SJSA1 (cell line): ENCODE measurements around the gene C10orf62. TPM values are rescaled to one million over a fixed set of nuclear protein-coding genes. Genes with fewer than 3 reads are reported as not detected.
"Not testable (repeated sequence)": the region's sequence is repeated elsewhere in the genome, so short reads cannot be mapped to it uniquely, and the experiment has no call there.

ENCODE experiments used
- DNase-seq, 2 experiments: peaks; one replicate each; pipeline ENCODE4 v3.0.0-alpha.2; 2015 to 2020; ENCODE audit warnings: low spot score in 2 of 2, low read depth in 1 of 2
- H3K27ac ChIP-seq: fragments of 250-450 bp; sonication (Bioruptor Pico); 2 replicates; pipeline ENCODE4 v1.5.1; 2020; ENCODE audit warnings: mild to moderate bottlenecking, moderate library complexity
- H3K27me3 ChIP-seq: fragments of 250-450 bp; sonication (Bioruptor Pico); replicated peaks from 2 replicates; pipeline ENCODE4 v1.5.1; 2020; ENCODE audit warnings: mild to moderate bottlenecking, moderate library complexity
- H3K36me3 ChIP-seq: fragments of 250-450 bp; sonication (Bioruptor Pico); 2 replicates; pipeline ENCODE4 v1.5.1; 2020; ENCODE audit warnings: mild to moderate bottlenecking
- H3K4me1 ChIP-seq: fragments of 250-450 bp; sonication (Bioruptor Pico); replicated peaks from 2 replicates; pipeline ENCODE4 v1.6.1; 2021; ENCODE audit warnings: mild to moderate bottlenecking
- H3K4me3 ChIP-seq: fragments of 250-450 bp; sonication (Bioruptor Pico); 2 replicates; pipeline ENCODE4 v1.5.1; 2020; ENCODE audit warnings: mild to moderate bottlenecking
- H3K9me3 ChIP-seq: fragments of 250-450 bp; sonication (Bioruptor Pico); replicated peaks from 2 replicates; pipeline ENCODE4 v1.5.1; 2020; ENCODE audit warnings: mild to moderate bottlenecking
- total RNA-seq: library from RNA; depleted of rRNA; stranded (reverse); fragments of >200 nt; shearing (Covaris generic); gene quantifications from 2 replicates; pipeline ENCODE4 v1.2.3, GENCODE V29; 2014

The C10orf62 gene
- total RNA-seq, 1 experiment from 2014 or later = not detected

DNA sequence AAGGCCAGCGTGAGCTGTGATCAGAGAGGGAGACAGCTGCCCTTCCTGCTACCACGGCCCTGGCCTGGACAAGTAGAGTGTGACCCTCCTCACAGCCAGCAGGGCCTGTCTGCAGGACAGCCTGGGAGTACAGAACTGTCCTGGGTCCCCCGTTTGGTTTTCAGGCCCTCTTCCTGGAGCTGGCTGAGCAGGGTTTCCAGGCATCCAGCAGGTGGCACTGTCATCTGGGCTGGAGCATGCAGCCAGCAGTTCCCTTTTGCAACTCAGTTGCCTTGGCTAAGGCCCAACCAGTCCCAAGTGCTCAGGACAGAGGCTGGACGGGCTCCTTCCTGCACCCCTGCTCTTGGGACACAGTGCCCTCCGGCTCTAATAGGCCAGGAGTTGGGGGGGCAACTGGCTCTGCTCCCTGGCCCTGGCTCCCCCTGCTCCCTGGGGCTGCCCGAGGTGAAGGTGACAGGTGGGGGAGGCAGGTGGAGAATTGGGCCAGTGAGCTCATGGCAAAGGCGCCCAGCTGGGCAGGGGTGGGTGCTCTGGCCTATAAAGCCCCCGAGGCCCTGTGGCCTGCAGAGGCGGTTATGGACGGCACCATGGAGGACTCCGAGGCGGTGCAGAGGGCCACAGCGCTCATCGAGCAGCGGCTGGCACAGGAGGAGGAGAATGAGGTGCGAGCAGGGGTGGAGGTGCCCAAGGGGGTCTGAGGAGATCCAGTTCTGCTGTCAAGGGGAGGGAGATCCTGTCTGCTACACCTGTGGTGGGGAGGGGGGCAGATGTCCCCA is 17.1 kb upstream of the C10orf62 start, which contains the start of gene ANKRD2:
Gene ANKRD2 (plus strand): TSS at position 566 of the 776 bp plus-strand sequence. CDS start 10 bp downstream, at position 576.
- Histone ChIP-seq H3K4me3 (no peak within 1 kb of the TSS), H3K9me3 (no peaks in the 10 kb centered on the region), H3K27me3 (no peaks in the 10 kb centered on the region), H3K27ac (no peak within 1 kb of the TSS), H3K4me1 (peaks cover 25% of the 10 kb centered on the region), H3K36me3 (peaks cover 4% of the 10 kb centered on the region; the same call in 1 of the 2 replicates)
- peak; percentile 42 to 78 for DNase-seq

DNA sequence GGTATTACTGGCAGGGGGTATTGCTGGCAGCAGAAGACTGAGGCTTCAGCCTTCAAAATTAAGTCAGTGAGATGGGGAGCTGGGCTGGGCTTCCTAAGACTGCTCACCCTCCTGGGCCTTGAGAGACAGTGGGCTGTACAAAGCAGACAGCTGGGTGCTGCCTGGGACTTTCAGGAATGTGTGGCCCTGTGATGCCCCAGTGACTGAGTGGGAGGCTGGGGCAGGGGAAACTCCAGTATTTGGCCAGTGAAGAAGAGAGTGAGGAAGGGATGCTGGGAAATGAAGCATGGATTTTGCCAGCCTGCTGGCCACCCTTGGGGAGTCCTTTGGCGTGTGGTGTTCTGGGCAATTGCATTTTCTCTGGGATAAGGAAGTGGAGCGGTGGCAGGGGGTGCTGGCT is 16.5 kb upstream of the C10orf62 start:
- no peak for DNase-seq
- Histone ChIP-seq H3K27me3 (no peaks in the 10 kb centered on the region), H3K27ac (no peak overlapping the region), H3K36me3 (peaks cover 4% of the 10 kb centered on the region; the same call in 1 of the 2 replicates), H3K4me1 (peaks cover 25% of the 10 kb centered on the region), H3K4me3 (no peak overlapping the region), H3K9me3 (no peaks in the 10 kb centered on the region)

DNA sequence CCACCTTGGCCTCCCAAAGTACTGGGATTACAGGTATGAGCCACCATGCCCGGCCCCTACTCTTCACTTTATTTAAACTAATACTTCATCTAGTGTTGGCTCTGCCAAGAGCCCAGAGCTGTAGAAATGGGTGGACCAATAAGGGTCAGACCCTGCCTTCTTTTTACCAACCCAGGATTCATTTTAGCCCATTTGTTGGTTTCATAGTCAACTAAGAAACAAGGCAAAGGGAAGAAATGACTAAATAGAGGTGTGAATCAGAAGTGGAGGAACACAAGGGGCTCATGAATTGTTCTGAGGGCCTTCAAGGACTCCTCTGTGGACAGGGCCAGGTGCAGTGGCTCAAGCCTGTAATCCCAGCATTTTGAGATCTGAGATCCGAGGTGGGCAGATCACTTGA is 15.8 kb upstream of the C10orf62 start:
- Histone ChIP-seq H3K27ac (no peak overlapping the region), H3K4me1 (peaks cover 25% of the 10 kb centered on the region)

DNA sequence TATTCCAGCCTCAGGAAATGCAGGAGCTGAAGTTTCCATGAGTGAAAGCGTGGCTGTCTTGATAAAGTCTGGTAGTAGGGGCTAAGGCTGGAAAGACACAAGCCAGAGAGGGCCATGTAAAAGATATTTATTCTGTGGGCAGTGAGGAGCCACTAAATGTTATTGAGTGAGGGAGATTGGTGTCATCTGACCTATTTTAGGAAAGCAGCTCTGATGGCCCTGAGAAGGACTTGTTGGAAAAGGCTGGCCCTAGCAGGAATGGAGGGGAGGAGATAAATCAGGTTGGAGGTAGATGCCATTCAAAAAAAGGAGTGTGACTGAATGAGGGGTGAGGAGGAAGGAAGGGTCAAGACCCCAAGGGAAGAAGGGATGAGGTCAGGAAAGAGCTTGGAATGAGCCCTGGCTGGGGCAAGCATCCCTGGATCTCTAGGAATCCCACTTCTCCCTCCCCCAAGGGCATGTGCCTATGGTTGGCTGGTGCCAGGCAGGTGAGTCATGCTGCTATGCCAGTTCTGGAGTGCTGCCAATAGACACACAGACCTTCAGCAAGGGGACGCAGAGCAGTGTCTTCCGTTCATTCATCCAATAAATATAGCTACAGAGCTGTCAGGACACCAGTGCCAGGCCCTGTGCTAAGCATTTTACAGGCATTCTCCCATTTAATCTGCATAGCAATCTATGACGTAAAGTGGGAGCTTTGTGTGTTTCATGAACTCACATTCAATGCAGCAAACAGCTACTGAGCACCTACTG is 15.0 kb upstream of the C10orf62 start:
- H3K4me3 ChIP-seq = no peak overlapping the region
- peaks cover 4% of the 10 kb centered on the region; the same call in 1 of the 2 replicates for H3K36me3 ChIP-seq
- H3K9me3 ChIP-seq = no peaks in the 10 kb centered on the region
- peak; percentile 85 to 90 for DNase-seq
- H3K27ac ChIP-seq = peak overlapping the region; percentile 41
- H3K27me3 ChIP-seq = no peaks in the 10 kb centered on the region
- H3K4me1 ChIP-seq = peaks cover 25% of the 10 kb centered on the region

More for the DNA sequence above, 15.8 kb upstream of the C10orf62 start:
- DNase-seq = no peak
- Histone ChIP-seq H3K27me3 (no peaks in the 10 kb centered on the region), H3K36me3 (peaks cover 4% of the 10 kb centered on the region; the same call in 1 of the 2 replicates), H3K9me3 (no peaks in the 10 kb centered on the region), H3K4me3 (no peak overlapping the region)

DNA sequence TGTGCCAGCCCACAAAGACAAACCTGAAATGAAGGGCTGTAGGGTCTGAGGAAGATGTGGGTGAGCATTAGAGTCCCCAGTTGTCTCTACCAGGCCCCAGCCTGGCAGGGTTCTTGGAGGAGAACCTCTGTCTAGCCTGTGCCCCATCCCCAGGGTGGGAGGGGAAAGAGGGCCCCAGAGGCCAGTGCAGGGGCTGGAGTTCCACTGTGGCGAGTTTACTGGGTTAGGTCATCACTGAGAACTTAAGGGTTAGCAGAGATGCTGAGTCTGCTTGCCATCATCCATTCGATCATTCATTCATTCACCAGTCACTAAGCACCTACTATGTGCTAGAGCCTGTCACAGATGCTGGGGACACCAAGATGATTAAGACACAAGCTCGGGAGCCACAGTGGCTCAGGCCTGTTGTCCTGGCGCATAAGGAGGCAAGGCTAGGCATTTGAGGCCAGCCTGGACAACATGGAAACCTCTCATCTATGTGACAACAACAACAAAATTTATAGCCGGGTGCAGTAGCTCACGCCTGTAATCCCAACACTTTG is 14.3 kb upstream of the C10orf62 start:
- H3K4me3 ChIP-seq = no peak overlapping the region
- no peaks in the 10 kb centered on the region for H3K9me3 ChIP-seq
- H3K4me1 ChIP-seq = peaks cover 25% of the 10 kb centered on the region
- no peak for DNase-seq
- H3K36me3 ChIP-seq = peaks cover 4% of the 10 kb centered on the region; the same call in 1 of the 2 replicates
- H3K27me3 ChIP-seq = no peaks in the 10 kb centered on the region
- peak overlapping the region; percentile 41 for H3K27ac ChIP-seq

DNA sequence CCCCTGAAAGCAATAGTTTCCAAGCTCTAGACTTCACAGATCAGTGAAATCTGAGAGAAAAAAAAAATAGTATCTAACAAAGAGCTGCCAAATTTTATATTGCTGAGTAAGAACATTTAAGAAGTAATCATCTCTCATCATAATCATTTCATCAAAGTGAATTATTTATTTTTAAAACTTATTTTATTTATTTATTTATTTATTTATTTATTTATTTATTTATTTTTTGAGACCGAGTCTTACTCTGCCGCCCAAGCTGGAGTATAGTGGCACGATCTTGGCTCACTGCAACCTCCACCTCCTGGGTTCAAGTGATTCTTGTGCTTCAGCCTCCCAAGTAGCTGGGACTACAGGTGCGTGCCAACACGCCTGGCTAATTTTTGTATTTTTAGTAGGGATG is 13.0 kb upstream of the C10orf62 start:
- H3K4me1 ChIP-seq = peaks cover 25% of the 10 kb centered on the region
- not testable (repeated sequence) for H3K36me3 ChIP-seq, H3K9me3 ChIP-seq, H3K27me3 ChIP-seq, H3K27ac ChIP-seq, H3K4me3 ChIP-seq, DNase-seq

DNA sequence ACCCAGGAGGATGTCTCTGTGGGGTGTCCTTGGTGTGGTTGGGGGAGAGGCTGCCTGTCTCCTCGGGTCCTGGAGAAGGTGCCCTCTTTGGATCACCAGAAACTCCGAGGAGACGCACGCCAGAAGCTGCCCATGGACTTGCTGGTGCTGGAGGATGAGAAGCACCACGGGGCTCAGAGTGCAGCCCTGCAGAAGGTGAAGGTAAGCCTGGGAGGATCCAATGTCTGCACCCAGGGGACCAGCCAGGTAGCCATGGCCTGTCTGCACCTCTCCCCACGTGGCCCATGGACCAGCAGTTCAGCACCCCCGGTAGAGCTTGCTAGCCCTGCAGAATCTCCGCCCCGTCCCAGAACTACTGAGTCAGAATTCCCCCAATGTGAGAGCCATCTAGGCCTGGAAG is 11.8 kb upstream of the C10orf62 start:
- H3K27me3 ChIP-seq = no peaks in the 10 kb centered on the region
- no peaks in the 10 kb centered on the region for H3K36me3 ChIP-seq
- H3K9me3 ChIP-seq = no peaks in the 10 kb centered on the region
- no peak overlapping the region for H3K4me3 ChIP-seq
- DNase-seq = no peak
- no peak overlapping the region for H3K27ac ChIP-seq
- peaks cover 20% of the 10 kb centered on the region for H3K4me1 ChIP-seq

DNA sequence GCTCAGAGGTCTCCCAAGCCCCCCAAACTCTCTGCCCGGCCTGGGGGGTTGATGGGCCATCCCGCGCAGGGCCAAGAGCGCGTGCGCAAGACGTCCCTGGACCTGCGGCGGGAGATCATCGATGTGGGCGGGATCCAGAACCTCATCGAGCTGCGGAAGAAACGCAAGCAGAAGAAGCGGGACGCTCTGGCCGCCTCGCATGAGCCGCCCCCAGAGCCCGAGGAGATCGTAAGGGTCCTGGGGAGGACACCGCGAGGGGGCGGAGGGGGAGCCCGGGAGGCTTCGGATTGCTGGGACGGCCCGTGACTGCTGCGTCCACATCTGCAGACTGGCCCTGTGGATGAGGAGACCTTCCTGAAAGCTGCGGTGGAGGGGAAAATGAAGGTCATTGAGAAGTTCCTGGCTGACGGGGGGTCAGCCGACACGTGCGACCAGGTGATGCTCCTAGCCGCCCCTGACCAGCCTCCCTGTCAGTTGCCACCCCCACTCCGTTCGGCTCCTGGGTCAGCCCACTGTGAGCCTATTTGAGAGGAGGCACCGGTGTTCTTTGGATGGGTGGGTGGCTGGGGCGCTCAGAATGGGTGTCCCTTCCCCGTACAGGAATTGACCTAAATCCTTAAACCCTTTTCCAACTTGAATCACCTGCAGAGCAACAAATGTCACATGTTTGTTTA is 11.2 kb upstream of the C10orf62 start:
- no peak overlapping the region for H3K27ac ChIP-seq
- H3K36me3 ChIP-seq = no peaks in the 10 kb centered on the region
- no peak overlapping the region for H3K4me3 ChIP-seq
- DNase-seq = no peak
- H3K27me3 ChIP-seq = no peaks in the 10 kb centered on the region
- H3K9me3 ChIP-seq = no peaks in the 10 kb centered on the region
- H3K4me1 ChIP-seq = peaks cover 15% of the 10 kb centered on the region

DNA sequence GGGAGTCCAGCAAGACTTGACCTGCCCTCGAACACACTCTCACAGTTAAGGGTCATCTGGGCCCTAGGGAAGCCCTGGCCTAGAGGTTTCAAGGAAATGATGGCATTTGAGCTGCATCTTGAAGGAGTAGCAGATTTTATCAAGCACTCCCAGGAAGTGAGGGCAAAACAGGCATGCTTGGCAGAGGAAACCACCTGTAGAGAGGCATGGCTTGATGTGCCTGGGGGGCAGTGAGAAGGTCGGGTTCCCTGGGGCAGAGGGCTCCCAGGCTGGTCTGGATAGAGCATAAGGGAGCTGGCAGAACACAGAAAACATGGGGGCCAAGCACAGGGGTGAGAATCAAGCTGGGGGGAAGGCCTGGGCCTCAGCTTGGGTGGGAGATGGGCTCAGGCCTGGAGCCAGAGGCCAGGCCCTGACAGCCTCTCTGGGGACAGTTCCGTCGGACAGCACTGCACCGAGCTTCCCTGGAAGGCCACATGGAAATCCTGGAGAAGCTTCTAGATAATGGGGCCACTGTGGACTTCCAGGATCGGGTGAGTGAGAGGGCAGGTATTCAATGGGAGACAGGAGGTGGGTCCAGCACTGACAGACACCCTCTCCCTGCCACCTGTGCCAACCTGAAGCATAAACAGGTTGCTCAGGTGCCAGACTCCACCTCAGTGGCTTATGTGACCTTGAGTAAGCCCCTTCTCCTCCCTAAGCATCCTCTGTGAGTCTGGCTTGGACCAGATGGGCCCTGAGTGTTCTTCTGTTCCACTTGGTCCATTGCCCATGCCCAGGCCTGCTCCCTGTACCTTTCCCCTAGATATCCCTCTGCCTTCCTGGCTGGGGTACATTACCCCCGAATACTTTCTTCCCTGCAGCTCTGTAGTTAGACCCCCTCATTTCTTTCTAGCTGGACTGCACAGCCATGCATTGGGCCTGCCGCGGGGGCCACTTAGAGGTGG is 8.8 kb upstream of the C10orf62 start:
- no peaks in the 10 kb centered on the region for H3K36me3 ChIP-seq
- H3K4me1 ChIP-seq = peaks cover 7% of the 10 kb centered on the region
- no peaks in the 10 kb centered on the region for H3K27me3 ChIP-seq
- H3K27ac ChIP-seq = no peak overlapping the region
- no peak overlapping the region for H3K4me3 ChIP-seq
- DNase-seq = no peak
- H3K9me3 ChIP-seq = no peaks in the 10 kb centered on the region

DNA sequence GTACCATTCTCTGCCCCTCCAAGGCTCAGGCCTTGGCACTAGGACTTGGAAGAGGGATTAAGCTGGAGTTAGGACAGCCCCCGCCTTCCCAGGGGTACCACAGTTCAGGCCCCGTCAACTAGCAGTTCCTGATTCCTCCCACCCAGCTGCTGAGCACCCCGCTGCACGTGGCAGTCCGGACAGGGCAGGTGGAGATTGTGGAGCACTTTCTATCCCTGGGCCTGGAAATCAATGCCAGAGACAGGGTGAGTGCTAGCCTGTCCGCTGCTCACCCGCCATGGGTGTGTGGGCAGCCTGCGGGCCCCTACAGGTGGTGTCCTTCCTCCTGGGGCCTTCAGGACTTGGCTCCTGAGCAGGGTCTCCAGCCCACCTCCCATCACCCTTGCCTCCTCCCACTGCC is 7.4 kb upstream of the C10orf62 start:
- H3K27me3 ChIP-seq = no peaks in the 10 kb centered on the region
- no peak for DNase-seq
- H3K9me3 ChIP-seq = no peaks in the 10 kb centered on the region
- H3K4me1 ChIP-seq = peaks cover 7% of the 10 kb centered on the region
- no peaks in the 10 kb centered on the region for H3K36me3 ChIP-seq
- no peak overlapping the region for H3K27ac ChIP-seq
- no peak overlapping the region for H3K4me3 ChIP-seq

DNA sequence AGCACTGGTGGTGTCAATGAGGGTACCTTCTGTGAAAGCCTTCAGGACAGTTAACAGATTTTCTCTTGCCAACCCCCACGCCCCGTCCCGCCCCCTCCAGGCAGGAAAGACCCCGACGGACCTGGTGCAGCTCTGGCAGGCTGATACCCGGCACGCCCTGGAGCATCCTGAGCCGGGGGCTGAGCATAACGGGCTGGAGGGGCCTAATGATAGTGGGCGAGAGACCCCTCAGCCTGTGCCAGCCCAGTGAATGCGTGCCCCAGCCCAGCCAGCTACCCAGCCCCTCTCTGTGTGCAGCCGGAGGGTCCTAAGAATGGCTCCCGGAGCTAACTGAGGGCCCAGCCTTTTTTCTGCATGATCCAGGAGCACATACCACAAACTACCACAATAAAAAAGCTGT is 6.0 kb upstream of the C10orf62 start:
- no peak for DNase-seq
- H3K36me3 ChIP-seq = no peaks in the 10 kb centered on the region
- no peaks in the 10 kb centered on the region for H3K27me3 ChIP-seq
- no peak overlapping the region for H3K4me3 ChIP-seq
- H3K27ac ChIP-seq = no peak overlapping the region
- no peaks in the 10 kb centered on the region for H3K9me3 ChIP-seq
- peaks cover 7% of the 10 kb centered on the region for H3K4me1 ChIP-seq

DNA sequence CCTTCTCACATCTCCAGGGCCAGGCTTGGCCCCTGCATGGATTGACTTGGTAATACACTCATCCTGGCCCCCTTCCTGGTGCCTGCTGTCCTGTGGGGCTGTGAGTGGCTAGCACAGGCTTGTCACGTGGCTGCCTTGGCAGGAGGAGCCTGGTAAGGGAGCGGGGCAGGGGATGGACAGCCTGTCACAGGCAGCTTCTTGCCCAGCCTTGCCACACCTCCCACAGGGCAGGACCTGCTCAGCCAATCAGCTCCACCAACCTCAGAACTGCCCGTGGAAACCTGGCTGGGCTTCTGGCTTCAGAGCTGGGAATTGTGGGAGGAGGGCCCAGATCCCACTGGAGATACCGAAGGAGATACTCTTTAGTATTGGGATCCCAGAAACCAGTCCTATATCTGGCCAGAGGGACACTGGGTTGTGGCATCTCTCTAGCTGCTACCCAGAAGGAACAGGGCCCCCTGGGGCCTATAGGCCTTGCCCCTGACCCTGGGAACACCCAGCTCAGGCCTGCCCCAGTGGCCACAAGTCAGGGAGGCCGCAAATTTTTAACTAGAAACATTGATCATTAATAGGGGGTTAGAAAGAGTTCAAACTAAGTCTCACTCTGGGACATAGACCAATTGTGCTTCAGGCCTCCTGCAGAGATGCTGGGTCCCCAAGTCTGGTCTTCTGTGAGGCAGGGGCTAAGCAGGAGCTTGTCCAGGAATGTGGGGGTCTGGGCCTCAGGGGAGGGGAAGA is 5.3 kb upstream of the C10orf62 start, which contains the start of gene HOGA1:
Gene HOGA1 (plus strand): TSS at position 330 of the 738 bp plus-strand sequence. CDS start 315 bp downstream, at position 645.
- H3K4me1 ChIP-seq = peaks cover 7% of the 10 kb centered on the region
- no peaks in the 10 kb centered on the region for H3K9me3 ChIP-seq
- DNase-seq = peak in 1 of 2 experiments; percentile 69
- H3K4me3 ChIP-seq = no peak within 1 kb of the TSS
- H3K27me3 ChIP-seq = no peaks in the 10 kb centered on the region
- H3K36me3 ChIP-seq = no peaks in the 10 kb centered on the region
- no peak within 1 kb of the TSS for H3K27ac ChIP-seq
